Dermis blood vessel endothelial cell (primary cell): ENCODE results near the gene TMUB1. TPM values are rescaled to one million over a fixed set of nuclear protein-coding genes. Genes with fewer than 3 reads are reported as not detected.
A peak's percentile ranks its signal among the peaks of the same experiment; 100 is the strongest.

Experiments used
- DNase-seq: peaks from one replicate; pipeline ENCODE4 v3.0.0; 2010
- total RNA-seq: library from RNA; depleted of rRNA; stranded (reverse); fragments of >200 nt; gene quantifications from 2 replicates; pipeline ENCODE4 v1.2.3, GENCODE V29; 2014

The TMUB1 gene
- total RNA-seq, 1 donor from 2014 or later = 28.4 TPM

- DNase-seq = no peak
Observed at GRCh38 chr7:151085329-151085690, 2.0 kb upstream of the TMUB1 start.

GRCh38 chr7:151083824-151084160 is 499 bp upstream of the TMUB1 start:
- no peak for DNase-seq

GRCh38 chr7:151082141-151083070 is 887 bp downstream of the TMUB1 start:
- no peak for DNase-seq

DNA sequence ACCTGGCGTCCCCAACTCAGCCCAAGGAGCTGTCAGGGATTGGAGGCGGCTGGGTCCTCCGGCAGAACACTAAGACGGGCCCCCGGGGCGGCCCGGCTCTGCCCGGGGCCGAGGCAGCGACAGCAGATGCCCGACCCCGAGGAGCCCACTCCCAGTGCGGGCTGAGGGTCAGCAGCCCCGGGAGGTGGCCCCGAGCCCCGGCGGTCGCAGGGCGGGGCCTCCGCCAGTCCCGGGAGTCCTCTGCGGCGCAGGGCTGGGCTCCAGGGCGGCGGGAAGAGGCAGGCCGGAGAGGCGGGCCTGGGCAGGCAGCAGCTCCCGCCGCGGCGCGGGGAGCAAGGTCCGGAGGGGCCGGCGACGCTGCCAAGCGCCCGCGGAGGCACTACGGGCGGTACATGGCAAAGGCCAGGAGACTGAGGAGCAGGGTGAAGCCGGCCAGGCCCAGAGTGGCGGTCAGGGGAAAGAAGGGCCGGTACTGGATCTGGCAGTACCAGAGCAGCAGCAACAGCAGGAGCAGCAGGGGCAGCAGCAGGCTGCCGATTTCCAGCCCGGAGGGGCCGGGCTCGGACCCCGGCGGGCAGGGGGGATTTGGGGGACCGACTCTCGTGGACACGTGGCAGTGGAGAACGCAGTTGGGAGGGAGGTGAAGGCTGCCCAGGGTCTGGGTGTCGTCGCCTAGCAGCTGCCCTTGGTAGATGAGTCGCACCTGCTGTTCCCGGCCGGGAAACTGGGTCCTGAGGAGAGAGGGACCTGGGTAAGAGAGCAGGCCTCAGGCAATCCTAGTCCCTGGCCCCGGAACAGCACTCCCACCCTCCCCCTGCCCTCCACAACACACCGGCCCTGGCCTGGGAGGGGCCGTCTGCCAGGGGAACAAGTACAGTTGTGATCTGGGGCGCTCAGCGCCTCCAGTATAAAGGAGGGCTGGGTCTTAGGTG is 1.9 kb downstream of the TMUB1 start:
- DNase-seq = peak; percentile 42

DNA sequence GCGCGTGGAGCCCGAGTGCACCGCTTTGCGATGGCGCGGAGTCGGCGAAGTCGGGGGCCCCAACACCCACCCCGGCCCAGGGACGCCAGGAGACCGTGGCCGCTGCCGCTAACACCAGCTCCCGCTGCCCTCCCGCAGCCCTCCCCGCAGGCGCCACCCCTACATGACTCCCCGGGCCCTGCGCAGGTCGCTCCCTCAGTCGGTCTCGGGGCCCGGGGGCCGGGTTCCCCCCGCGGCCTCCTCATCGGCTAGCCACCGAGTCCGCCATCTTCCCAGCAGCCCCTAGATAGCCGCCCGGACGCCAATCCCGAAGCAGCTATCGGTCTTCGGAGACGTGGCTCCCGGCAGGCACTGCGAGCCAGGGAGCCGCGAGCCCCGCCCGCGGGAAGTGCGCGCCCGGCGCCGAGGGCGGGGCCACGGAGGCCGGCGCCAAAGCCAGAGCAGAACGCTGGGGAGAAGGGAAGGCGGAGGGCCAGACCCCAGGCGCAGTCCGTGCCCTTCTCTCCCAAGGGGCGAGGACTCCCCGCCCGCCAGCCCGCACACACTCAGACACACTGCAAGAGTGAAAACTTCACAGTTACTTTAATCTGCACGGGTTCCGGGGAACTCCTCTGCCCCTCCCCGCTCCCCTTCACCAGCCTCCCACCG is 2.6 kb downstream of the TMUB1 start, which contains the start of gene FASTK:
TSS of gene FASTK (minus strand) at position 288 of the 648 bp plus-strand sequence. CDS start at position 245, 43 bp downstream.
- peak; percentile 93 for DNase-seq

- peak; percentile 52 for DNase-seq
Observed at GRCh38 chr7:151080067-151080521, 3.2 kb downstream of the TMUB1 start.

GRCh38 chr7:151079199-151079910 is 3.9 kb downstream of the TMUB1 start:
- no peak for DNase-seq

- DNase-seq = no peak
Observed at GRCh38 chr7:151078233-151079040, 4.9 kb downstream of the TMUB1 start.

DNA sequence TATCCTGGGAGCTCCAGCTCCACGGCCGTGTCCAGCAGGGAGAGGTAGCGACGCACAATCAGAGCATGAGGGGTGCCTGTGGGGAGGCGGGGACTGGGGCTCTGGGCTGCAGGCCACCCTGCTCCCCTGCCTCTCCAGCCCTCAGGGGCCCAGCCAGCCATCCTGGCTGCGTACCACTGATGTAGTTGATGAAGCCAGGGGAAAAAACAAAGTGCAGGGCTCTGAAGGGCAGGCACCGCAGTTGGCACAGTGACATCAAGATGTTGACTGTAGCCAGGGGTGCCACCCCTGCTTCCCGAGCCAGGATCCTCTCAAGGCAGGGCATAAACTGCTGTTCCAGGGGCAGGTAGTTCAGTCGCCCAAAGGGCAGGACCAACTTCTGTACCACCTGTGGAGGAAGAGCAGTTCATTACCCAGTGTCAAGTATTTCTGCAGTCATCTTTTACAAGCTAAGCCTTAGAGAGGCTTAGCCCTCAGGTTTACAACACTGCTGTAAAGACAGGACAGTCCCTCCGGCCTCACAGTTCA is 5.5 kb downstream of the TMUB1 start:
- no peak for DNase-seq

- DNase-seq = peak; percentile 54
Observed at GRCh38 chr7:151076863-151077704, 6.2 kb downstream of the TMUB1 start.

DNA sequence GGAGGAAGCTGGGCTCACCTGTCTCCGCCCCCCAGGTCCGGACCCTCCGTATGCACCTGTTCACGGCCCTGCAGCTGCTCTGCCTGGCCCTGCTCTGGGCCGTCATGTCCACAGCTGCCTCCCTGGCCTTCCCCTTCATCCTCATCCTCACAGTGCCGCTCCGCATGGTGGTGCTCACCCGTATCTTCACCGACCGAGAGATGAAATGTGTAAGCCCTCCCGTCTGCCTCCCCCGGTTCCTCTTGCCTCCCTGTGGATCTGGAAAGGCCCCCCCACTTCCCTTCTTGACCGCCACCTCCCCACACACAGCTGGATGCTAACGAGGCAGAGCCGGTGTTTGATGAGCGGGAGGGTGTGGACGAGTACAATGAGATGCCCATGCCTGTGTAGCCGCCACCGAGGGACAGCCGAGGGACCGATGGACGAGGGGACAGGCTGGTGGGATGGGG is 7.3 kb downstream of the TMUB1 start:
- no peak for DNase-seq

DNA sequence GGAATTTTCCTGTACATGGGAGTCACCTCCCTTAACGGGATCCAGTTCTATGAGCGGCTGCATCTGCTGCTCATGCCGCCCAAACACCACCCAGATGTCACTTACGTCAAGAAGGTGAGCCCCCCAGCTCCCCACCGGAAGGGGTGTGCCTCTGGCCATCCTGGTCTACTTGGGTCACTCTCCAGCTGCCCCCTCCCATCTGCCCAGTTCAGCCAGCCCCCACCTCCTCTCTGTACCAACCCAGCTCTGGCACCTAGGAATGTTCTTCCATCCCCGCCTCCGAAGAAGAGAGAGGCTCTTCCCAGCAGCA is 7.7 kb downstream of the TMUB1 start:
- DNase-seq = no peak

- DNase-seq = no peak
Observed at GRCh38 chr7:151074817-151075661, 8.3 kb downstream of the TMUB1 start.

DNA sequence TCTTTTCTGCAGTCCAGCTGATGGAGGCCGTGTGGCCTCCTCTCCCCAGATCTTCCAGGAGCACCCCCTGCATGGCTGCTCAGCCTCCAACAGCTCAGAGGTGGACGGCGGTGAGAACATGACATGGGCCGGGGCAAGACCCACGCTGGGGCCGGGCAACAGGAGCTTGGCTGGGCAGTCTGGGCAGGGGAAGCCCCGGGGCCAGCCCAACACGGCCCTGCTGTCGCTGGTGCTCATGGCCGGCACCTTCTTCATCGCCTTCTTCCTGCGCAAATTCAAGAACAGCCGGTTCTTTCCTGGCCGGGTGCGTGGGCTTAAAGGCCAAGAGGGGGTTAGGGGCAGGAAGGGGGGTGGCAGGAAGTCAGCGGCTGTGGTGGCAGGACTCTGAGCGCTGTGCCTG is 9.3 kb downstream of the TMUB1 start:
- DNase-seq = no peak

DNA sequence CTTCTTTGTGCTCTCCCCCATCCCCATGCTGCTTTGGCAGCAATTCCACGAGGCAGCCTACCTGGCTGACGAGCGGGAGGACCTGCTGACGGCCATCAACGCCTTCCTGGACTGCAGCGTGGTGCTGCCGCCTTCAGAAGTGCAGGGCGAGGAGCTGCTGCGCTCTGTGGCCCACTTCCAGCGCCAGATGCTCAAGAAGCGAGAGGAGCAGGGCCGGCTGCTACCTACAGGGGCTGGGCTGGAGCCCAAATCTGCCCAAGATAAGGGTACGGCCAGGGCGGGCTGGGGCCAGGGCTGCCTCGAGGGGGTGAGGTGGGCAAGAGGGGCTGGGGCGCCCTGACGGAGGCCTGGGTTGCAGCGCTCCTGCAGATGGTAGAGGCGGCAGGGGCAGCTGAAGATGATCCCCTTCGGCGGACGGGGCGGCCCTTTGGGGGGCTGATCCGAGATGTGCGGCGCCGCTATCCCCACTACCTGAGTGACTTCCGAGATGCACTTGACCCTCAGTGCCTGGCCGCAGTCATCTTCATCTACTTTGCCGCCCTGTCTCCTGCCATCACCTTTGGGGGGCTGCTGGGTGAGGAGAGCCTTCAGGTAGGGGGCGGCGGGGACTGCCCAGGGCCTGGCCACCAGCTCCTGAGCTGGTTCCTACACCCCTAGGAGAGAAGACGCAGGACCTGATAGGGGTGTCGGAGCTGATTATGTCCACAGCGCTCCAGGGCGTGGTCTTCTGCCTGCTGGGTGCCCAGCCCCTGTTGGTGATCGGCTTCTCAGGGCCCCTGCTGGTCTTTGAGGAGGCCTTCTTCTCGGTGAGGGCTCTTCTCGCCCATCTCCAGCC is 12.0 kb downstream of the TMUB1 start:
- no peak for DNase-seq

DNA sequence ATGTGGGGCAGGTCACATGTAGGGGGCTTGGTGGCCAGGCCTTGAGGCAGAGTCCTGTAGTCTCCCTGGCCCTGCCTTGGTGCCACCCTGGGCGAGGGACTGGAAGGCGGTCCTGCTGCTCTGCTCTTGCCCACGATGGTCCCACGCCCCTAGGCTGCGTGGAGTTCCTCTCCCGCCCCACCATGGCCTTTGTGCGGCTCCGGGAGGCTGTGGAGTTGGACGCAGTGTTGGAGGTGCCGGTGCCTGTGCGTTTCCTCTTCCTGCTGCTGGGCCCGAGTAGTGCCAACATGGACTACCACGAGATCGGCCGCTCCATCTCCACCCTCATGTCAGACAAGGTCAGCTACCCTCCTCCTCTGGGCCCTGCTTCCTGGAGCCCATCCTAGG is 12.7 kb downstream of the TMUB1 start:
- no peak for DNase-seq

DNA sequence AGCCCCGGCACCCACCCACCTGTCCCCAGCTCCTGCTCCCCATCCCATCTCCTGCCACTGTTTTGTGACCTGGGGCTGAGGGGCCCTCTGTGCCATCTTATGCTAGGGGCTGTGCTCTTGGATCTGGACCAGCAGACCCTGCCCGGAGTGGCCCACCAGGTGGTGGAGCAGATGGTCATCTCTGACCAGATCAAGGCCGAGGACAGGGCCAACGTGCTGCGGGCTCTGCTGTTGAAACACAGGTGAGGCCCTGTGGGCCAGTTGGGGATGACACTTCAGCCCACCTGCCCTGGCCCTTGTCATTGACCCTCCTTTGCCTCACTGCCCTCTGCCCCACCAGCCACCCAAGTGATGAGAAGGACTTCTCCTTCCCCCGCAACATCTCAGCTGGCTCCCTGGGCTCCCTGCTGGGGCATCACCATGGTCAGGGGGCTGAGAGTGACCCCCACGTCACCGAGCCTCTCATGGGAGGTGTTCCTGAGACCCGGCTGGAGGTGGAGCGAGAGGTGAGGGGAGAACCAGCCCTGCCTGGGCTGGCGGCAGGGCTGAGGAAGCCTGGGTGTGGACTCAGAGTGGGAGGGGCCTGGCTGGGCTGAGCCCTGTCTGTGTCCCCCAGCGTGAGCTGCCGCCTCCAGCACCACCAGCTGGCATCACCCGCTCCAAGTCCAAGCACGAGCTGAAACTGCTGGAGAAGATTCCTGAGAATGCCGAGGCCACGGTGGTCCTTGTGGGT is 13.3 kb downstream of the TMUB1 start:
- no peak for DNase-seq
